ENCODE measurements around the gene DCN. TPM values are rescaled to one million over a fixed set of nuclear protein-coding genes. Genes with fewer than 3 reads are reported as not detected.

Gene DCN
- total RNA-seq, 1 donor from 2014 or later = 1,553 TPM

- Histone ChIP-seq H3K4me3 (peak overlapping the region; percentile 18 to 51), H3K9me3 (no peaks in the 10 kb centered on the region), H3K36me3 (no peaks in the 10 kb centered on the region), H3K4me1 (peaks cover 7% of the 10 kb centered on the region), H3K27me3 (no peaks in the 10 kb centered on the region), H3K27ac (peak overlapping the region; percentile 93)
- intact Hi-C loops (cut with DNase I) = loop anchor here (10.0 kb wide), 1 partner anchor 152 kb away; no protein-coding TSS in a partner anchor
- TF ChIP-seq, protein P1, sequence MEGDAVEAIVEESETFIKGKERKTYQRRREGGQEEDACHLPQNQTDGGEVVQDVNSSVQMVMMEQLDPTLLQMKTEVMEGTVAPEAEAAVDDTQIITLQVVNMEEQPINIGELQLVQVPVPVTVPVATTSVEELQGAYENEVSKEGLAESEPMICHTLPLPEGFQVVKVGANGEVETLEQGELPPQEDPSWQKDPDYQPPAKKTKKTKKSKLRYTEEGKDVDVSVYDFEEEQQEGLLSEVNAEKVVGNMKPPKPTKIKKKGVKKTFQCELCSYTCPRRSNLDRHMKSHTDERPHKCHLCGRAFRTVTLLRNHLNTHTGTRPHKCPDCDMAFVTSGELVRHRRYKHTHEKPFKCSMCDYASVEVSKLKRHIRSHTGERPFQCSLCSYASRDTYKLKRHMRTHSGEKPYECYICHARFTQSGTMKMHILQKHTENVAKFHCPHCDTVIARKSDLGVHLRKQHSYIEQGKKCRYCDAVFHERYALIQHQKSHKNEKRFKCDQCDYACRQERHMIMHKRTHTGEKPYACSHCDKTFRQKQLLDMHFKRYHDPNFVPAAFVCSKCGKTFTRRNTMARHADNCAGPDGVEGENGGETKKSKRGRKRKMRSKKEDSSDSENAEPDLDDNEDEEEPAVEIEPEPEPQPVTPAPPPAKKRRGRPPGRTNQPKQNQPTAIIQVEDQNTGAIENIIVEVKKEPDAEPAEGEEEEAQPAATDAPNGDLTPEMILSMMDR (IDR thresholded peaks at IDR 0.05) = no peak
- TF ChIP-seq POLR2AphosphoS5 (IDR thresholded peaks at IDR 0.05; ENCODE audit: insufficient read depth in 1 of 2, low read depth in 1 of 2) = no peak
- TF ChIP-seq POLR2A (IDR thresholded peaks at IDR 0.05) = no peak
- DNase-seq (ENCODE audit: extremely low spot score in 2 of 2) = no peak
Observed at GRCh38 chr12:91173124-91173523, 9.5 kb downstream of the DCN start.

GRCh38 chr12:91172096-91172495 is 10.5 kb downstream of the DCN start:
- Histone ChIP-seq H3K4me3 (peak overlapping the region in 1 of 2 donors; percentile 5), H3K27ac (peak overlapping the region; percentile 26), H3K27me3 (no peaks in the 10 kb centered on the region), H3K4me1 (peaks cover 7% of the 10 kb centered on the region), H3K36me3 (peaks cover 0 to 5% of the 10 kb centered on the region in 2 donors), H3K9me3 (no peaks in the 10 kb centered on the region)
- intact Hi-C loops (cut with DNase I) = loop anchor here (10.0 kb wide), 1 partner anchor 153 kb away; no protein-coding TSS in a partner anchor
- TF ChIP-seq POLR2A (IDR thresholded peaks at IDR 0.05) (no peak), POLR2AphosphoS5 (IDR thresholded peaks at IDR 0.05; ENCODE audit: insufficient read depth in 1 of 2, low read depth in 1 of 2) (no peak)
- TF ChIP-seq, protein P1 (IDR thresholded peaks at IDR 0.05) = no peak
- DNase-seq (ENCODE audit: extremely low spot score in 2 of 2) = no peak

DNA sequence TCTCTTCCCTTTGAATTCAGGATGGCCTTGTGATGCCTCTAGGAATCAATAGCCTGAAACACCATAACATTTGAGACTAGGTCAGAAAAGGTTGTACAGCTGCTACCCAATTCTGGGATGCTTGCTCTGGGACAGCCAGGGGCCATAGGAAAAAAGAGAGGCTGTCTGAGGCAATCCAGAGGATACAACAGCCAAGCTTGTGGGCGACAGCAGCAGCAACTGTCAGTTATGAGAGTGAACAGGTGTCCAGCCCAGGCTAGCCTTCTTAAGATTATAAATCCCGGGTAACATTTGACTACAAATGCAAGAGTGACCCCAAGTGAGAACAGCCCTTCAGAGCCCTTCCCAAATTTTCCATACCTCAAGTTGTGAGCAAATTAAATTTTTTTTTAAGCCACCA is 11.1 kb downstream of the DCN start:
- no peaks in the 10 kb centered on the region for H3K9me3 ChIP-seq
- peaks cover 0 to 8% of the 10 kb centered on the region in 2 donors for H3K36me3 ChIP-seq
- peak overlapping the region in 1 of 2 donors; percentile 5 for H3K4me3 ChIP-seq
- no peak for DNase-seq (ENCODE audit: extremely low spot score in 2 of 2)
- peaks cover 7% of the 10 kb centered on the region for H3K4me1 ChIP-seq
- TF ChIP-seq, protein P1 (IDR thresholded peaks at IDR 0.05) = no peak
- no peak for TF ChIP-seq POLR2AphosphoS5 (IDR thresholded peaks at IDR 0.05; ENCODE audit: insufficient read depth in 1 of 2, low read depth in 1 of 2)
- TF ChIP-seq POLR2A (IDR thresholded peaks at IDR 0.05) = no peak
- no peaks in the 10 kb centered on the region for H3K27me3 ChIP-seq
- H3K27ac ChIP-seq = peak overlapping the region; percentile 26
- intact Hi-C loops (cut with DNase I) = loop anchor here (10.0 kb wide), 1 partner anchor 153 kb away; no protein-coding TSS in a partner anchor

GRCh38 chr12:91163116-91163515 is 19.5 kb downstream of the DCN start:
- no peak for DNase-seq (ENCODE audit: extremely low spot score in 2 of 2)
- H3K27ac ChIP-seq = no peak overlapping the region
- H3K4me3 ChIP-seq = no peak overlapping the region
- H3K36me3 ChIP-seq = peaks cover 0 to 27% of the 10 kb centered on the region in 2 donors
- intact Hi-C loops (cut with DNase I) = no loop called here
- H3K4me1 ChIP-seq = no peaks in the 10 kb centered on the region
- TF ChIP-seq, protein P1 (IDR thresholded peaks at IDR 0.05) = no peak
- TF ChIP-seq POLR2AphosphoS5 (IDR thresholded peaks at IDR 0.05; ENCODE audit: insufficient read depth in 1 of 2, low read depth in 1 of 2) = no peak
- TF ChIP-seq POLR2A (IDR thresholded peaks at IDR 0.05) = no peak
- no peaks in the 10 kb centered on the region for H3K9me3 ChIP-seq
- H3K27me3 ChIP-seq = no peaks in the 10 kb centered on the region

DNA sequence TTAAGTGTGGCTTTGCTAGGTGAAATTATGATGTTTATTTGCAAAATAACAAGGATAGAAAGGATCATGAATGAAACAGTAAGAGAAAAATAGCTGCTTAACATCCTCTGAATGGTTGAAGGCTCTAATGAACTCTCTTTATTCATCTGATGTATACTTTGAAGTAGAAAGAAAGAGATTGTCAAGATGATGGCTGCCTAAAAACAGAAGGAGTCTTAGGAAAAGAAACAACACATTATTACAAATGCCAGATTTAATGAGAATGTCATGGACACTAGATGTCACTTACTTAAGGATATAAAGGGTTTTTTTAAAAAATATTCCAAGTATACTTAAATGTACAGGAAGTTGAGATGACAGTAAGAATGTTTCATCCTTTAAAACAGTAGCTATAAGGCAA is 21.6 kb downstream of the DCN start:
- Histone ChIP-seq H3K27ac (no peak overlapping the region), H3K4me3 (no peak overlapping the region), H3K9me3 (no peaks in the 10 kb centered on the region), H3K36me3 (peaks cover 0 to 21% of the 10 kb centered on the region in 2 donors), H3K27me3 (no peaks in the 10 kb centered on the region), H3K4me1 (peaks cover 7% of the 10 kb centered on the region)
- no peak for DNase-seq (ENCODE audit: extremely low spot score in 2 of 2)
- TF ChIP-seq, protein P1 (IDR thresholded peaks at IDR 0.05) = no peak
- TF ChIP-seq POLR2AphosphoS5 (IDR thresholded peaks at IDR 0.05; ENCODE audit: insufficient read depth in 1 of 2, low read depth in 1 of 2) = no peak
- TF ChIP-seq POLR2A (IDR thresholded peaks at IDR 0.05) = no peak
- intact Hi-C loops (cut with DNase I) = no loop called here

All from vagina (tissue), 2 donors.